GM19035 (cell line): Measurements from ENCODE around the gene FAM184B.

ENCODE experiments used
- ATAC-seq: cut with Tn5 transposase; IDR thresholded peaks from one replicate; pipeline ENCODE4 v1.9.1; 2021; ENCODE audit not compliant: unreplicated experiment

The FAM184B gene

DNA sequence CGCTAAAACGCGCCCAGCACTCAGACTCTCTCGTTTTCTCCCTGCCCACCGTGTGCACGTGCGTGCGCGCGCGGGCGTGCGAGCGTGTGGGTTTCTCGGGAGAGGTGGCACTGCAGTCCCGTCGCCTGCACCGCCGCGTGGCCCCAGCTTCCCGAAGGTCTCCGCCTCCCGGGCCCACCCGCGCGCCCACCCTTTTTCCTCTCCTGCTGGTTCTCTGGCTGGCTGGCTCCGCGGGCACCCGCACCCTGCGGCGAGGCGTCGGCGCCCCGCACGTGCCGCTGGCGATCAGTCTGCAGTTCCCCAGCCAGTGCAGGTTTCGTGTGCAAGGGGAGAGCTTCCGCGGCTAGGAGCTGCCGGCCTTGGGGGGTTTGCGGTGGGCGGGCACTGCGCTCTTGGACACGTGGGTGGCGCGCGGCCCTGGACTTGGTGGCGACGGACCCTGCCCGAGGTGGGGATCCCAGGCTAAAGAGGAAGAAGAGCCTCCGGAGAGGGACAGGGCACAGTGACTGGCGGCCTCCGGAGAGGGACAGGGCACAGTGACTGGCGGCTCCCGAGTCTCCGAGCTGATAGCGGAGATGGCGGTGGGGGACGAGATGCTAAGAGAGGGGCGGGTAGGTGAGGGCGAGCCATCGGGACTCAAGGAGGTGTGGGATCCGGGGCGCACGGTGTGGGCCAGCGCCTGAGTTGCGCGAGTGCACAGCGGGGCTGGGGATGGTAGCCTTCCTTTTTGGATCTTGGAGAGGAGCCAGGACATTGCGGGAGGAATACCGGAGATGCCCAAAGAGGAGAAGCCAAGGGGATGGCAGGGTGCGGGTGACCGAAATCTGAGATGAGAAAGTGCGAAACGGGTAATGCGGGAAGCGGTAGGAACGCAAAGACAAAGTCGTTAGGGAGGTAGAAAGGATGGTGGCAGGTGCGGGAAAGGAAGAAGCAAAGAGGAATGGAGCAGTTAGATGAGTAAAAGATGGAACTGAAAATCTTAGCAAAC is at the start of gene FAM184B:
Gene FAM184B (minus strand): TSS at position 322 of the 988 bp plus-strand sequence. CDS start 322 bp downstream, outside the sequence.
- no peak for ATAC-seq

DNA sequence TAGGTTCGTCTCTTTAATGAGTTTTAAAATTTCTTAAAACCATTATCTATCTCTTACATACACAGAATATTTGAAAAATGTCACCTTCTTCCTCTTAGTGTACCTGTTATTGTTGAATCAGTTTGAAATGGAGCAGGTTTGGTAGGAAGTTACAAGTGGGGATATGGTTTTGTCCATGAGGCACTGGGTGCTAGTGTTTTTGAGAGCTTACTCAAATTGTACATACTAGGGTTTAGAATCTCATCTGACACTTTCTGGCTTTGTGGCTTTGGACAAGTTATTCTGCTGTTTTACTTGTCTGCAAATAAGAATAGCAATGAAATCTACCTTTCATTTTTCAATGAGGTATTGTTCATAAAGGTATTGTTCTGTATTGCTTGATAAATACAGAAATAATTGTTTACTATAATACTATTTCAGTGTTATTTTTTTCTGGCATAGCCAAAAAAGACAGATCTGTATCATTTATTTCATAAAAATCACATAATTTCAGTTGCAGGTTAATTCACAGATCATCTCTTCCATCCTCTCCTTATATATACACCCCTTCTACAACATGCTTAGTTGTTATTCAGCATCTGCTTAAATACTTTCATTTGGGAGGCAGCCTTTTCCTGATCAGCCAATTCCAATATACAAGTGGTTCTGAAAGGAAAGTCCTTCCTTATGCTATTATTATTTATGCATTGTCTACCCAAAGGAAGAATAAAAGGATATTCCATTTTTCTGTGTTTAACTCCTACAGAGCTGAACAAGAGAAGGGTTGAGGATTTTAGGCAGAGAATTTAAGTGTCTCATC is 42.6 kb upstream of the FAM184B start:
- ATAC-seq, result no peak

GRCh38 chr4:17817027-17817426 is 35.6 kb upstream of the FAM184B start:
- ATAC-seq, result peak; percentile 76

- ATAC-seq, result no peak
These were observed 34.7 kb upstream of the FAM184B start for GRCh38 chr4:17816142-17816541.

- ATAC-seq, result no peak
These were observed 32.7 kb upstream of the FAM184B start for GRCh38 chr4:17814140-17814539.

DNA sequence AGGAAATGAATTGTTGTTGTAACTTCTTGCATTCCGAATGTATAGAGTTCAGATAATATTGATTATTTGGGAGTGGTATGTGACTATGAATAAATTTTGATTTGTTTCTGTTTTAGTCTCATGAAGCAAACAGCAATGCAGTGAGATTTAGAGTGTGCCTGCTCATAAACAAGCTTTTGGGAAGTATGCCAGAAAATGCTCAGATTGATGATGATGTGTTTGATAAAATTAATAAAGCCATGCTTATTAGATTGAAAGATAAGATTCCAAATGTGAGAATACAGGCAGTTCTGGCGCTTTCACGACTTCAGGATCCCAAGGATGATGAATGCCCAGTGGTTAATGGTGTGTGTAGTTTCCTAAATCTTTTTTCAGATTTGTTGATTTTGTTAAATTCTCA is 31.4 kb upstream of the FAM184B start:
- ATAC-seq, result no peak

GRCh38 chr4:17812125-17812524 is 30.7 kb upstream of the FAM184B start:
- no peak for ATAC-seq

DNA sequence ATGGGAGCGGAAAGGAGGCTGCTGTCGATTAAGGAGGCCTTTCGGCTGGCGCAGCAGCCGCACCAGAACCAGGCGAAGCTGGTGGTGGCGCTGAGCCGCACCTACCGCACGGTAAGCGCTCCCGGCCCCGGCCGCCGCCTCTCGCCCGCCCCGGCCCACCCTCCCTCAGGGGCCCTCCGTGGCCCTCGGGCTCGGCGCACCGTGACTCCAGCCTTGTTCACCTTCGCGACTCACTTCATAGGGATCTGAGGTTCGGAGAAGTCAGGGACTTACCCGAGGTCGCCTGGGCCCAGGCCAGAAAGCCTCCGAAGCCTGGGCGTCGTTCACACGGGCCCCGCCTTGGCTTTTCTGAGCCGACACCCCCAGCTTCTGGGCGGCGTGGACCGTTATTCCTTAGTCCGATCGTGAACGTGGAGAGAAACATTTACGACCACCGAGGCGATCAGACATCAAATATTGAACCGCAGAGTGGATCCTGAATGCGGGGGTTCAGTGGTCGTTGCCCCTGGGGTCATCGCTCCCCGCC is 29.7 kb upstream of the FAM184B start:
- ATAC-seq, result peak; percentile 31

GRCh38 chr4:17810260-17811077 is 29.0 kb upstream of the FAM184B start, which contains the start of the genes DCAF16 and NCAPG:
Gene DCAF16 (minus strand): TSS chr4:17810757. CDS start chr4:17804141, 6,616 bp downstream.
Gene NCAPG (plus strand): TSS chr4:17810979. CDS start chr4:17811078, 99 bp downstream.
- ATAC-seq, result peak; percentile 90

DNA sequence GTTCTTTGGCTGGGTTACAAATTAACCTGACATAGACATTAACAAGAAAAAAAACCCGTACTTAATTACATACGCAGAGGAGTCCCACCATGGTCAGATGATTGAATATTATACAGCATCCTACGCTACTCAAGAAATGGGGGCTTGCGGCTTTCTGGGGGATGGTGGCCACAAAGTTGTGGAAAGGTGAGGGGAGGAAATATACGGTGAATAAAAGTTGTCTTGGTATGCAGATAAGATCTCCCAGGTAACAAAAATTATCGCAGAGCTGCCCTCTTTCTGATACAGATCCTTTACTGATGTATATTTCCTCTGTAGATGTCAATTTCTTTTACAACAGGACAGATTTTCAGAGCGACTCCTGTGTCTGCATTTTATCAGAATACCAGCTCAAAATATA is 28.2 kb upstream of the FAM184B start:
- ATAC-seq, result no peak

GRCh38 chr4:17807446-17807845 is 26.0 kb upstream of the FAM184B start:
- no peak for ATAC-seq

DNA sequence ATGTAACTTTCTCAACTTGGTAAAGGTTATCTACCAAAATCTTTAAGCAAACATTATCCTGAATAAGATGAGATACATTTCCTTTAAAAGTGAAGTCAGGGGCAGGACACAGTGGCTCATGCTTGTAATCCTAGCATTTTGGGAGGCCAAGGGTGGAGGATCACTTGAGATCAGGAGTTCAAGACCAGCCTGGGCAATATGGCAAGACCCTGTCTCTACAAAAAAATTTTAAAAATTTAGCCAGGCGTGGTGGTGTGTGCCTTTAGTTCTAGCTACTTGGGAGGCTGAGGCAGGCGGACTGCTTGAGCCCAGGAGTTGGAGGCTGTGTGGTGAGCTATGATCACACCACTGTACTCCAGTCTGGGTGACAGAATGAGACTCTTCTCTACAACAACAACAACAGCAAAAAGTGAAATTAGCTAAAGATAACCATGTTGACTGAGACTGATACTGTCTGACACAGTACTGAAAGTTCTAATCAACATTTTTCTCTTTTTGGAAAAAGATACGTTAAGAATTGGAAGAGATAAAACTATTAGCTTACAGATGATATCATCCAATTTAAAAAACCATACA is 24.2 kb upstream of the FAM184B start:
- no peak for ATAC-seq

DNA sequence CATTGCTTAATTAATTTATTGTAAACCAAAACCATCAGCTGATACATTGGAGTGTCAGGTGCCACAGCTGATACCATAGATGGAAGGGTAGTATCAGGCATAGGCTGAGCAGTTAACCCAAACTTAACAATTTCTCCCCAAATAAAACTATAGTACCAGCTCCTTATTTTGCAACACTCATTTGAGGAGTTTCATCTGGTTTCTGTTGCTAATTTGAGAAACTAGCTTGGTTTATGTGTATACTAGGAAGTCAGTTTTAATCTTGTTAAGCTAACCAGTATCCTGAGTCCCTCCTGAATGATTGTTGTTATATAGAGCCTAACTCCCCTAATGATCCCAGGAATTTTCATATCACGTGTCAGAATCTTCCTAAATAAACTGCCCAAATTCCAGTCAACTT is 16.4 kb upstream of the FAM184B start:
- no peak for ATAC-seq

GRCh38 chr4:17794730-17795129 is 13.3 kb upstream of the FAM184B start:
- ATAC-seq, result no peak

DNA sequence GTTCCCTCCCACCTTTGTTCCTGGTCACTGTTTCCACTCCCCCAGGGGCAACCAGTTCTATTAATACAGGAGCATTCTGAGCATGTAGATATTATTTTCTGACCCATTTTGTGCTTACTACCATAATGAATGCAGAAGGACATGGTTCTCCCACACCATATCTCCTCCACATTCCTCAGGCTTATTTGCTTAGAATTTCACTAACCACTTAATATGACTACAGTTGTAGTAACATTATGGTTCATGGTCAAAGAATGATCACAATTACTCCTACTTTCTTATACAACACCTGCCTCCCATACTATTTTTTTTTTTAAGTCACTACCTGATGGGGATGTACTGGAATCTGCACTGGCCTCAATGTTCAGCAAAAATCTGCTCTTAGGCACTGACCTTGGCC is 7.5 kb upstream of the FAM184B start:
- no peak for ATAC-seq

DNA sequence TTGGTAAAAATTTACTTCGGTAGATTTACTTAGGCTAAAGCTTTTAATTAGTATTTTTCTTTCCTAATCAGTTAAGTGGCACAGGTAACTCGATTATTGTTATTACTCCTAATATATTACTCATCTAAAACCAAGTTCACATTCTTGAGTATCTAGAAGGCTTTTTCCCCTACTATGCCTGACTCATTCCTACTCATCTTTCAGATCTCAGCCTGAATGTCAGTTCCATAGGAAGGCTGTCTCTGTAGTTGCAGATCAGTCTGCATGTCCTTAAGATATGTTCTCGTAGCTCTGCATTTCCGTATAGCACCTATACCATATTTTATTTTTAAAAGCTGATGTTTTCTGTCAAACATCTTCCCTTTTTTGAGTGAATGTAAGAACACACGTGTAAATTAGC is 5.9 kb upstream of the FAM184B start:
- ATAC-seq, result no peak

DNA sequence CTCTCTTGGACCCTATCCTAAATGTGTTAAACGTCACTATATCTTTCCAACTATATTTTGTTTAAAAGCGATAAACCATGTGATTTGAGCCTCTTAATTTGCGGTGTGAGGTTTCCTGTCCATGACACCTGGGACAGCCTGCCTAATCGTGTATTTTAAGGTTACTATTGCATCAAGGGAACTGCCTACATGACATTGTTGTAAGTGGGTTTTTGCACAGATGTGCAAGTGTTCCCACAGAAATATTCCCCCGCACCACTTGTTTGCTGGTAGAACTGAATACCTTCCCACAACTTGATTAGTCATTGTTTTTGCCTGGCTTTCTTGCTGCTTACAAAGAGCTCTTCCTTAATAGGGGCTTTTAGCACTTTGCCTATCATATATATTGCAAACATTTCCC is 5.1 kb upstream of the FAM184B start:
- no peak for ATAC-seq

- ATAC-seq, result no peak
These were observed 4.4 kb upstream of the FAM184B start for GRCh38 chr4:17785858-17786257.

DNA sequence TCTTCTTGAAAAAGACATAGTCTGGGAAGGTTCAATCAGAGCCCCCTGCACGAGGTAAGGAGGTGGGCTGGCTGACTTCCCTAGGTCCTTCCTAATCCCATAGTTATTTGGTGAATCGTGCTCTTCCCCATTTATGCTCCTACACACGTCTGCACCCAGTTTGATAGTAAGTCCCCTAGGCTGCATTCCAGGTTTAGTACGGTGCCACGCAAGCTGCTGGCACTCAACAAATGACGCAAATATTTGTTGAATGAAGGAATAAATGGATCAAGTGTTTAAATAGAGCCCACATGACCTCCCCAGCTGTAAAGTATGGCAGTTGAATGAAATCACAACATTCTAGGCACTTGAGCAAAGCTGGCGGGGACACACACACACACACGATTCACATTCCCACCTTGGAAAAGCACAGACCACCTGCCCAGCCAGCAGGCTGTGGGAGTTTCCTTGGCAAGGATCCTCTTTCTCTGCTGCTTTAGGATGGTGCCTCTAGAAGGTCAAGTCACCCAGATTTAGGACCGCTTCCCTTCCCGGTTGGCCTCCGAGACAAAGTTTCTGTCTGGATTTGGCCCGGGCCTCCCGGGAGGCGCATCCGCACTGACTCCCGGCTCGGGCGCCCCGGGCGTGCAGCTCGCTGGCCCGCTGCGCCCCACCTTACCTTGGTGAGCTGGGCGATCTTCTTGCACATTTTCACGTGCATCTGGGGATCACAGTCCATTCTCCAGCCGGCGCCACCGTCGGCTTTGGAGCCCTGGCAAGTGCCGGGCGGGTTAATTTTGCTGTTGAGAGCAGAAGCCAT is 721 bp downstream of the FAM184B start:
- ATAC-seq, result no peak
